ENCODE measurements around the gene PEMT.

- TF ChIP-seq CTCF (tag by site-specific recombination; IDR thresholded peaks at IDR 0.05): no peak
- no peak for TF ChIP-seq ZNF157 (tag by site-specific recombination; IDR thresholded peaks at IDR 0.05)
- no peak for TF ChIP-seq ZNF24 (tag by site-specific recombination; IDR thresholded peaks at IDR 0.05)
- no peak for TF ChIP-seq RBAK (tag by site-specific recombination; IDR thresholded peaks at IDR 0.05)
- TF ChIP-seq MEIS1 (CRISPR knock-in tag; IDR thresholded peaks at IDR 0.05; ENCODE audit: borderline replicate concordance): no peak
- TF ChIP-seq ZNF391 (tag by site-specific recombination; IDR thresholded peaks at IDR 0.05; ENCODE audit: borderline replicate concordance, low read depth): no peak
- TF ChIP-seq ZNF433 (tag by site-specific recombination; IDR thresholded peaks at IDR 0.05; ENCODE audit: low read depth): no peak
Observed at GRCh38 chr17:17504341-17505140, 87.0 kb downstream of the PEMT start.

Measured in HEK293 (cell line).